ENCODE data around the gene APELA. TPM values are rescaled to one million over a fixed set of nuclear protein-coding genes. Genes with fewer than 3 reads are reported as not detected.

APELA gene
- total RNA-seq (2014; rRNA removed; shearing (Covaris generic)) (not detected in 2 replicates), polyA plus RNA-seq (2016; fragmentation: Nextera tagmentation; extraction: Ambion mirVana) (not detected in 2 replicates)

- Histone ChIP-seq H2AFZ (0 out of 2 replicates have a peak within 1 kb of the TSS, but pooled peaks have one; percentile 7), H3K4me3 (no peak within 1 kb of the TSS), H3K4me1 (ENCODE audit: insufficient read depth) (no peaks in the 10 kb centered on the region), H3F3A (ENCODE audit: insufficient read depth) (no peaks in the 10 kb centered on the region), H3K36me3 (ENCODE audit: low read depth) (no peaks in the 10 kb centered on the region), H4K20me1 (ENCODE audit: insufficient read depth) (no peaks in the 10 kb centered on the region), H3K9me2 (ENCODE audit: insufficient read depth) (no peaks in the 10 kb centered on the region), H3K79me2 (ENCODE audit: insufficient read depth) (no peaks in the 10 kb centered on the region), H3K9me3 (ENCODE audit: low read depth) (no peaks in the 10 kb centered on the region), H3K27me3 (replicated peaks; ENCODE audit: insufficient read depth) (no peaks in the 10 kb centered on the region), H3K9ac (no peak within 1 kb of the TSS), H3K4me2 (ENCODE audit: unreplicated experiment) (no peak within 1 kb of the TSS), H3K27ac (no peak within 1 kb of the TSS)
- no peak for TF ChIP-seq EZH2phosphoT487 (IDR thresholded peaks at IDR 0.05; ENCODE audit: insufficient read depth, low read depth)
- TF ChIP-seq EZH2 (IDR thresholded peaks at IDR 0.05; ENCODE audit: insufficient read depth, poor library complexity, severe bottlenecking) = no peak
- no peak for DNase-seq
- 3 to 5% methylated on average over 7 of the region's 7 CpGs for WGBS, 2 experiments (ENCODE audit: low coverage in 1 of 2, low lambda C conversion rate in 2 of 2, missing lambda C conversion rate in 2 of 2)
- in situ Hi-C loops (cut with MboI) = no loop called here
These were observed at the start of gene APELA for GRCh38 chr4:164876700-164877324. Gene APELA, plus strand, starts transcription at chr4:164877178. Its CDS starts 154 bp downstream, at chr4:164877332.

- H3K9me3 ChIP-seq (ENCODE audit: low read depth) = no peaks in the 10 kb centered on the region
- H3K9ac ChIP-seq = no peak overlapping the region
- H3K4me2 ChIP-seq (ENCODE audit: unreplicated experiment) = no peak overlapping the region
- H3K9me2 ChIP-seq (ENCODE audit: insufficient read depth) = no peaks in the 10 kb centered on the region
- H3K4me1 ChIP-seq (ENCODE audit: insufficient read depth) = no peaks in the 10 kb centered on the region
- no peak overlapping the region for H3K27ac ChIP-seq
- in situ Hi-C loops (cut with MboI) = no loop called here
- no peaks in the 10 kb centered on the region for H3F3A ChIP-seq (ENCODE audit: insufficient read depth)
- TF ChIP-seq EZH2 (IDR thresholded peaks at IDR 0.05; ENCODE audit: insufficient read depth, poor library complexity, severe bottlenecking) (no peak), EZH2phosphoT487 (IDR thresholded peaks at IDR 0.05; ENCODE audit: insufficient read depth, low read depth) (no peak)
- no peaks in the 10 kb centered on the region for H3K27me3 ChIP-seq (replicated peaks; ENCODE audit: insufficient read depth)
- no peaks in the 10 kb centered on the region for H3K79me2 ChIP-seq (ENCODE audit: insufficient read depth)
- DNase-seq = no peak
- 40 to 48% methylated on average over 3 of the region's 3 CpGs for WGBS, 2 experiments (ENCODE audit: low coverage in 1 of 2, low lambda C conversion rate in 2 of 2, missing lambda C conversion rate in 2 of 2)
- H3K36me3 ChIP-seq (ENCODE audit: low read depth) = no peaks in the 10 kb centered on the region
- H3K4me3 ChIP-seq = no peak overlapping the region
- H4K20me1 ChIP-seq (ENCODE audit: insufficient read depth) = no peaks in the 10 kb centered on the region
- H2AFZ ChIP-seq = no peak overlapping the region
These were observed 48.0 kb upstream of the APELA start for GRCh38 chr4:164828955-164829354.

- no peaks in the 10 kb centered on the region for H3K27me3 ChIP-seq (replicated peaks; ENCODE audit: insufficient read depth)
- H3K9me3 ChIP-seq (ENCODE audit: low read depth) = no peaks in the 10 kb centered on the region
- H3K4me3 ChIP-seq = no peak overlapping the region
- H3F3A ChIP-seq (ENCODE audit: insufficient read depth) = no peaks in the 10 kb centered on the region
- H3K9me2 ChIP-seq (ENCODE audit: insufficient read depth) = no peaks in the 10 kb centered on the region
- H3K27ac ChIP-seq = no peak overlapping the region
- H3K36me3 ChIP-seq (ENCODE audit: low read depth) = no peaks in the 10 kb centered on the region
- DNase-seq = no peak
- no peak overlapping the region for H3K9ac ChIP-seq
- in situ Hi-C loops (cut with MboI) = no loop called here
- no peak overlapping the region for H3K4me2 ChIP-seq (ENCODE audit: unreplicated experiment)
- no peaks in the 10 kb centered on the region for H4K20me1 ChIP-seq (ENCODE audit: insufficient read depth)
- 0 out of 2 replicates have a peak, but pooled peaks cover 6% of the 10 kb centered on the region for H3K4me1 ChIP-seq (ENCODE audit: insufficient read depth)
- 3 to 4% methylated on average over 4 of the region's 4 CpGs for WGBS, 2 experiments (ENCODE audit: low coverage in 1 of 2, low lambda C conversion rate in 2 of 2, missing lambda C conversion rate in 2 of 2)
- H3K79me2 ChIP-seq (ENCODE audit: insufficient read depth) = no peaks in the 10 kb centered on the region
- TF ChIP-seq EZH2 (IDR thresholded peaks at IDR 0.05; ENCODE audit: insufficient read depth, poor library complexity, severe bottlenecking) = no peak
- TF ChIP-seq EZH2phosphoT487 (IDR thresholded peaks at IDR 0.05; ENCODE audit: insufficient read depth, low read depth) = no peak
- no peak overlapping the region for H2AFZ ChIP-seq
These were observed 30.4 kb upstream of the APELA start for GRCh38 chr4:164846566-164846965.

GRCh38 chr4:164847016-164847415 is 30.0 kb upstream of the APELA start:
- H3K9me3 ChIP-seq (ENCODE audit: low read depth) = no peaks in the 10 kb centered on the region
- H3K4me1 ChIP-seq (ENCODE audit: insufficient read depth) = 0 out of 2 replicates have a peak, but pooled peaks cover 6% of the 10 kb centered on the region
- no peak overlapping the region for H2AFZ ChIP-seq
- H3K27me3 ChIP-seq (replicated peaks; ENCODE audit: insufficient read depth) = no peaks in the 10 kb centered on the region
- in situ Hi-C loops (cut with MboI) = no loop called here
- DNase-seq = peak; percentile 11
- no peak for TF ChIP-seq EZH2 (IDR thresholded peaks at IDR 0.05; ENCODE audit: insufficient read depth, poor library complexity, severe bottlenecking)
- no peak for TF ChIP-seq EZH2phosphoT487 (IDR thresholded peaks at IDR 0.05; ENCODE audit: insufficient read depth, low read depth)
- no peaks in the 10 kb centered on the region for H3K9me2 ChIP-seq (ENCODE audit: insufficient read depth)
- no peak overlapping the region for H3K9ac ChIP-seq
- no peak overlapping the region for H3K27ac ChIP-seq
- no peak overlapping the region for H3K4me2 ChIP-seq (ENCODE audit: unreplicated experiment)
- 1 to 3% methylated on average over 3 of the region's 3 CpGs for whole genome bisulfite sequencing, 2 experiments (ENCODE audit: low coverage in 1 of 2, low lambda C conversion rate in 2 of 2, missing lambda C conversion rate in 2 of 2)
- no peaks in the 10 kb centered on the region for H3K79me2 ChIP-seq (ENCODE audit: insufficient read depth)
- H3K36me3 ChIP-seq (ENCODE audit: low read depth) = no peaks in the 10 kb centered on the region
- no peaks in the 10 kb centered on the region for H4K20me1 ChIP-seq (ENCODE audit: insufficient read depth)
- no peak overlapping the region for H3K4me3 ChIP-seq
- H3F3A ChIP-seq (ENCODE audit: insufficient read depth) = no peaks in the 10 kb centered on the region

All from GM23248 (cell line).